GM21529 (cell line): Measurements from ENCODE around the gene SDK1.
A peak's percentile ranks its signal among the peaks of the same experiment; 100 is the strongest.

Experiments
- ATAC-seq: cut with Tn5 transposase; IDR thresholded peaks from one replicate; pipeline ENCODE4 v1.9.1; 2021; ENCODE audit not compliant: unreplicated experiment

Gene SDK1

DNA sequence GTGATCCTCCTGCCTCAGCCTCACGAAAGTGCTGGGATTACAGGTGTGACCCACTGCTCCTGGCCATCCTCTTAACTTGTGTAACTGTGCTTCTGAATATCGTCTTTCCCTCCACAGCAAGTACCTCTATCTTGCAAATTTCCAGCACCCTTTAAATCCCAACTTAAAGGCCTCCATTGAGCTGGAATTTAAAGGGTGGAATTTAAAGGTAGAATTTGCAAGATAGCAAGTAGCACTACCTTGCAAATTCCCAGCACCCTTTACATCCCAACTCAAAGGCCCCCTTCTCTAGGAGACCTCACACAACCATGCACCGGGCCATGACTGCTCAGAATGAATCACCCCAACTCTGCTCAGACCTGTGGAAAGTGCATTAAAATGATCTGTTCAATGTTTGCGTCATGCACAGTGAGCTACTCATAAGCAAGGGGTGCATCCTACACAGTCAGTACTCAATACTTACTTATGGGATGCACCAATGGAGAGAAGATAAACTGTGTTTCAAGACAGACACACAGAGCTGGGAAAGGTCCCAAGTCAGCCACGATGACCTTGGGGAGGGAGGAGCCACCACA lies 17.8 kb upstream of the SDK1 start:
- ATAC-seq: no peak

- ATAC-seq: no peak
Observed at GRCh38 chr7:3285652-3286051, 15.4 kb upstream of the SDK1 start.

GRCh38 chr7:3289996-3290395 lies 11.1 kb upstream of the SDK1 start:
- no peak for ATAC-seq

DNA sequence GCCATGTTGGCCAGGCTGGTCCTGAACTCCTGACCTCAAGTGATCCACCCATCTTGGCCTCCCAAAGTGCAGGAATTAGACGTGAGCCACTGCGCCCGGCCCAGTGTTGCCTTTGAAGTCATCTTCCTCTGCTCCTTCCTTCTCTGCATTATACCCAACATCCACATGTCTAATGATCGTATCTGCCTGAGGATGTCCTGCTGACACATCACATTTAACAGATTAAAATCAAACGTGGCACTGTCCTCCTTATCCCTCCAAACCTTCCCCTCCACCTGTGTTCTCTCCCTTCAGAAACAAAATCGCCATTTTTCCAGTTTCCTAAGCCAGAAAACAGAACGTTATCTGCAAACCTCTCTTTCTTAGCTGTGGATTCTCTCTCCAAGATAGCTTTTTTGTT lies 8.4 kb upstream of the SDK1 start:
- ATAC-seq: no peak

GRCh38 chr7:3294432-3295100 lies 6.5 kb upstream of the SDK1 start:
- ATAC-seq: no peak

- no peak for ATAC-seq
Observed at GRCh38 chr7:3297105-3297819, 3.8 kb upstream of the SDK1 start.

DNA sequence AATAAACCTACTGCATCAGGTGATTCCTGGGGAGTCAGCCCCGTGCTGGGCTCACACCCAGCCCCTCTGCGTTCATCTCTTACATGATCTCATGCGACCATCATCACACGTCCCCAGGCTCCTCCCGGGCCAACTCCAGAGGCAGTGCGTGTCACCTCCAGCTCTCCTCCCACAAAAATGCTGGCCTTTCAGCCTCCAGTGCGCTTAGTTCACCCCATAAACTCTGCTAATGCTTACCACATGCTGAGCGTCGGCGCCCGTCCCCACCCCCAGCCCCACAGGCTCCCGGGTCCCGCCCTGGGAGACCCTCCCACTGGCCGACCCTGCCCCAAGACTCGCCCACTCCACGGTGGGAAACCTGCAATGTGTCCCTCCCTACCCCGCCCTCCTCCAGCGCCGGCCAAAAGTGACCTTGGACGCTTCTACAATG lies 816 bp upstream of the SDK1 start:
- no peak for ATAC-seq

DNA sequence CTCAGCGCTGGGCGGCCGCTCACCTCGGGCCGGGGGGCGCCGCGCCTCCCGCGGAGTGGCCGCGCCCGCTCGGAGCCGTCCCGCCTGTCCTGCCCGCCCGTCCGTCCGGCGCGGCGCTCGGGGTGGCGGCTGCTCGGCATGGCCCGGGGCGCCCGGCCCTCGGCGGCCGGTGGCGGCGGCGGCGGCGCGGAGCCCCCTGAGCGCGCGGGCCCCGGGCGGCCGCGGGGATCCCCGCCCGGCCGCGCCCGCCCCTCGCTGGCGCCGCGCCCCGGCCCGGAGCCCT lies 338 bp downstream of the SDK1 start:
- peak; percentile 33 for ATAC-seq

DNA sequence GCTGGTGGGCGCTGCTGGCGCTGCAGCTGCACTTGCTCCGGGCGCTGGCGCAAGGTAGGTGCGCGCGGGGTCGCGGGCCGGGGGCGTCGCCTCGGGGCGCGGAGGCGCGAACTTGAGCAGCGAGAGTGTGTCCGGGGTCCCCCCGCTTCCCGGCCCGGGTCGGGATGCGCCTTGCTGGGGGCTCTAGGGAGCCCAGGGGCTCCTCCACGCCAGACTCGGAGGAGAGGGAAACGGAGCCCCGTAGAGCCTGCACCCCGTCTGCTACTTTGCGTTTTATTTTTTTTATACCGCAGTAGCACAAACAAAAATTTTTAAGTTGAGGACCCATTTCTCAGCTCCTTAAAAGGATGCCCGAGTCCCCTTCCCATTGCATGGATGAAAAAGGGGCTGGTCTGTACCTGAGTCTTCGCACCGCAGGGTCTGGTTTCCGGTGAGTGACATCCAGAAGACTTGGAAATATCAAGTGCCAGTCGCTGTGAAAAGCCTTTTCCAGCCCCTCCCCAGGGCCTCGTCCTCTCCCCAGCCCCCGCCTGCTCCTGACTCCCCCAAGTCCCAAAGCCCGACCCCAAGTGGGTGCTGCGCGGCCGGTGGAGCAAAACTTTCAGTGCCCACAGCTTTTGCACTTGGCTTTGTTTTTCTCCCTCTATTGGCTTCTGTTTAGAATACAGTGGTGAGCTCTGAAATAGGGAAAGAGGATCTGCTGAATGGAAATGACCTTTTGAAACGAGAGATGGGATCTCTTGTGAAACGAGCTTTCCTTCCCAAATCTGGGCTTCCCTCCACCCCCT lies 973 bp downstream of the SDK1 start:
- no peak for ATAC-seq

- no peak for ATAC-seq
Observed at GRCh38 chr7:3302681-3303320, 1.7 kb downstream of the SDK1 start.

- ATAC-seq: no peak
Observed at GRCh38 chr7:3304131-3304530, 3.1 kb downstream of the SDK1 start.

GRCh38 chr7:3307435-3307834 lies 6.4 kb downstream of the SDK1 start:
- no peak for ATAC-seq

DNA sequence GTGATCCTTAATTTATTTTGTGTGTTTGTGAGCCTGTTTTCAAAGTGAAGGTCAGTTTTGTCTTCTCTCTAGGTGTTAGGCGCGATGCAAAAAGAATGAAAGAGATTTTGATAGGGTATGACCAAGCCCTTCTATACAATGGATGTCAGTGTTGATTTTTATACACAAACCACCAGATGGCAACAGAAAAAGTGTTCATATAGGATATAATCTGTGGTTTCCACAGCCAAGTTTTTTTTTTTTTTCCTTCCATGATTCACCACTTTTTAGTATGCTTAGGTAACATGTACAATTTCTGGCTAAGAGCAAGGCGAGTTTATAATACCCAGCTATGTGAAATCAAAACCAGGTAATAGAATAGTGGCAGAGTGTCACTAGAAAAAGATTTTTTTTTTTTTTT lies 8.1 kb downstream of the SDK1 start:
- no peak for ATAC-seq

DNA sequence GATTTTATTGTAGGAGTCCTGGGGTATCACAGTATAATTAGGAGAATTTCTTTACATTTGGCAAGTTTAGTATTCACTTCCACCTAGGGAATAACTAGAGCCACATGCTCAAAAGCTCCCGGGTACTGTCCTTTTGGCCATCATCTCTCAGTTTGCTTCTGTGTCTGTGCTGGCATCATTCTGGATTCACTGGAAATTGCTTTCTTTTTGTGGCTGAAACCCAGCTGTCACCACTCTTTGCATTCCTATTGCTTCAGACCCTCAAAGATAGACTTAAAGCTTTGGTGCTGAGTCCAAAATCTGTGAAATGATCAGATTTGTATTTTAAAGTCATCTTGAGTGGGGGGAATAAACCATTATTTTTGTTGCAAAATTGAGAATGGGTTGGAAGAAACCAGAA lies 8.9 kb downstream of the SDK1 start:
- no peak for ATAC-seq

GRCh38 chr7:3310884-3311283 lies 9.8 kb downstream of the SDK1 start:
- no peak for ATAC-seq

- ATAC-seq: no peak
Observed at GRCh38 chr7:3312583-3312982, 11.5 kb downstream of the SDK1 start.

DNA sequence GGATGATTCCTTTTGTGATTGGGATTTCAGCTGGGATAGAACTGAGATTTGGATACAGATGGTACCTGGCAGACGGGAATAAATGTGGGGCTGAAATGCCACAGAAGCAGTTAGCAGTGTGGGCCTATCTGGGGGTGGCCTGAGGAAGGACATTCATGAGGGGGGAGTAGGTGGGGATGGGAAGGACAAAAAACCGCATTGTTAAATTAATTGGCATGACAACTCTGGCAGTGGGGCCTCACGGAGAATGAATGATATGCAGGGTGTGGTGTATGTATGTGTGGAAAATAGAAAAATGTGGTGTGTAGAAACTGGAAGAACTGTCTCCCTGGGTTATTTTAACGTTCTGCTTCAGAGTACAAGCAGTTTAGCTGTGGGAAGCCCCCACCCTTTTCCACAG lies 17.8 kb downstream of the SDK1 start:
- no peak for ATAC-seq

DNA sequence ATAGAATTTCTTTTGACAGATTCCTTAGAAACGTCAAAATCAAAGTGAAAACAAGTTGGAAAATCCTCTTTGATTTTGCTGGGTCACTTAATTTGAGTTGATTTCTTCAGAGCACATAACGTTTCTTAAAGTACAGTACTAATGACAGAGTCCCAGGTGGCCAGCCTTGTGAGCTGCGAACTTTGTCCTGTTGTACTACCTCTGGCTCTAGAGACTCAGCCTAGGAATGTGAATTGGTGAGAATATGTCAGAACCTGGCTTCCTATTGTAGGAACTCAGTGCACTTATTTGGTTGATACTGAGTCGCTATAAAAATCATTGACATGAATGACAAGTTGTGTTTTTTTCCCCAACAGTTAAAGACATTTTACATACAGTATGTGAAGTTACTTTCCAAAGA lies 20.2 kb downstream of the SDK1 start:
- ATAC-seq: no peak

DNA sequence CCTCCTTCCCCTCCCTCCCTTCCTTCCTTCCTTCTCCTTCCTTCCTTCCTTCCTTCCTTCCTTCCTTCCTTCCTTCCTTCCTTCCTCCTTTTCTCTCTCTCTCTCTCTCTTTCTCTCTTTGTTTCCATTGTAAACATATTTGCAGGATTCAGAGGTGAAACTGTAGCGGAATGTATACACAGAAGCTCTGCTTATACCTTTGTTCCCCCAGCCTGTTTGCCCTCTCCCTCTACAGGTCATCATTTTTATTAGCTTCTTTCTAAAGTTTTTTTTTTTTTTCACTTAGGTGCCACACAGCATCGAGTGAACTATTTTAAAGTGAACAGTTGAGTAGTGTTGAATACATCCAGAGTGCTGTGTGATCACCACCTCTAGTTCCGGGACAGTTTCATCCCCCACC lies 20.7 kb downstream of the SDK1 start:
- ATAC-seq: no peak

GRCh38 chr7:3326246-3326645 lies 25.2 kb downstream of the SDK1 start:
- ATAC-seq: no peak

- ATAC-seq: no peak
Observed at GRCh38 chr7:3327099-3327498, 26.0 kb downstream of the SDK1 start.
